ENCODE results near the gene TMEM9. TPM values are rescaled to one million over a fixed set of nuclear protein-coding genes. Genes with fewer than 3 reads are reported as not detected.

Gene TMEM9
- total RNA-seq, result 10 to 100 TPM; 43.7 to 49.0 TPM

DNA sequence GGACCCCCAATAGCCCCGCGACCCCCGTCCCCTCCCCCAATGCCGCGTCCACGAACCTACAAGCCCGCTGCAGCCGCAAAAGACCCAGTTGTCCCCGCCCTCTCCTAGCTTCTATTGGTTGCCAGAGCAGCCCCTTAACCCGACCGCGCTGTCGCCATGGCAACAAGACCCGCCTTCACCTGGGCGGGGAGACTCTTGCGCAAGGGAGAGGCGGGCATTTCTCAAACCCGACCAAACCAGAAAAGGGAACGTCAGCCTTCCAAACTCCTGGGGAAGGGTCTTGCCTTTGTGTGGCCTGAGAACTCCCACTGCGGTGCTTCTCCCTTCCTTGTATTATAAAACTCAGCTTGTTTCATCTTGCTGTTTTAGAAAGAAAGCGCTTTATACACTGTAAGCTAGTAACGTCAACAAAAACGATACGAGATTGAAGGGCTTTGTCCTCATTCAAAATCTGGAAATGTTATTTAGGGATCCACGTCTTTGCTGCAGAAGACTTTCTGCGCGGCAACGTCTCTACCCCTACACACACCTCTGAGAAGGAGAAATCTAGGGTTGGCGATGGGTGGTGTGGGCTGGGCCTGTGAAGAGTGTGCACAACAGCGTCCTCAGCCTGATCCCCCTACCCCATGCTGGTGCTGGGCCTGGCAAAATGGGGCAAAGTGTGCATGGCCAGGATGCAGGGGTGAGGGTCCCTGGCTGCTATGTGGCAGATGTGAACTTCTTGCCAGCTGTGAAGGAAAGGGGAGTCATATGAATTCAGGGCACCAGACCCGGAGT is at the start of gene TMEM9:
TSS of gene TMEM9 (minus strand) at position 86 of the 777 bp plus-strand sequence. CDS start 551 bp downstream, outside the sequence.

DNA sequence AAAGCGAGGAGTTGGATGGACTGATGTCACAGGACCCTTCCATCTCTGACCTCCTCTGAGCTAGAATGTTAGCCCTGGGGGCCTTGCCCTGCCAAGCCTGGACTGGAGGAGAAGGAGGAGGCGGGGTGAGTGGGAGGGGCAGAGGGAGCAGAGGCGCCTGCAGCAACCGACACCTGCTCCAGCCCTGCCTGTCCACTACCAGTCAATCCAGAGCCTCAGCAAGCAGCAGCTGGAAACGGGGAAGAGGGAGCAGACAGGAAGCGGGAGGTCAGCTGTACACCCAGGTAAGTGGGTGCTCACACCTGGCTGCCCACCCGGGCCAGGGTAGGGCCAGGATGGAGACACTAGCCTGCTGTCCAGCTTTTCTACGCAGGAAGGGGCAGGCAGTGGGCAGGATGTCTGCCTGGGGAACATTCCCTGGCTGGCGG is 36.4 kb upstream of the TMEM9 start, which contains the start of gene IGFN1:
TSS of gene IGFN1 (plus strand) at position 201 of the 428 bp plus-strand sequence. CDS start 2,470 bp downstream, outside the sequence.

DNA sequence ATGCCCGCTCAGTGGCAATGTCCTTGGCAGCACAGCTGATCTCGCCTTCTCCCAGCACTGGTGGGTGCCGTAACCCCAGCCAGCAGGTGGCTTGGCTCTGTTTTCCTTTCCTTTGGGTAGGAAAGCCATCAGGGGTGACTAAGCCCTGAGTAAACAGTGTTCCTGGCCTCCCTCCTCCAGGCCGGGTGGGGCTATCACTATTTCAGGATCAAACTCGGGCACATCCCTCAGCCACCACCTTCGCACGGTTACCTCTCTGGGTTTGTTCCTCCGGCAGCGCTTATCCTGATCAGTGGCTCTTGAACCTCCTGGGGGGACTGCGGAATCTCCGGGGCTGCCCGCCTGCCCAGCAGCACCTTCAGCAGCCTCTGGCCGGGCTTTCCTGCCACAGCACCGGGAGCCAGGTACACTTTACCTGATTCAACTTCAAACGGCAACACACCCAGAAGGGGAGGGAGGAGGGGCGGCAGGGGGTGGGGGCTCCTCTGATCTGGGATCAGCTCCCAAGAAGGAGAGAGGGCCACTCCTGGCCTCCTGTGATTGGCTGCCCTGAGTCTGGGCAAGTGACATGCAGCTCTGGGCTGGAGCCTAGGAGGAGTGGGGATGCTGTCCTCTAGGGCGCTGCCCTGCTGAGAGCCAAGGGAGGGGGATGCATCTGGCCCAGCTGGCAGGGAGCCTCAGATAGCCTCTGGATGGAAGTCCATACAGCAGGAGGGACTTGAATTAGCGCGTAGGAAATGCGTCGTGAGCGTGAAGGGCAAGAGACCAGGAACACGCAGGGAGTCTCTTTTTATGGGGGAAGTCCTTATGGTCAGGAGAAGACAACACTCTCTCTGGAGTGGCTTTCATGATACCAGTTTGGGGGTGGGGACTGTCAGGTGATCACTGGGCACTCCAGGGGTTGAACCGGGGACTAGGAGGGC is 27.2 kb downstream of the TMEM9 start, which contains the start of gene ASCL5:
TSS of gene ASCL5 (minus strand) at position 353 of the 923 bp plus-strand sequence. CDS start 11,812 bp downstream, outside the sequence.

DNA sequence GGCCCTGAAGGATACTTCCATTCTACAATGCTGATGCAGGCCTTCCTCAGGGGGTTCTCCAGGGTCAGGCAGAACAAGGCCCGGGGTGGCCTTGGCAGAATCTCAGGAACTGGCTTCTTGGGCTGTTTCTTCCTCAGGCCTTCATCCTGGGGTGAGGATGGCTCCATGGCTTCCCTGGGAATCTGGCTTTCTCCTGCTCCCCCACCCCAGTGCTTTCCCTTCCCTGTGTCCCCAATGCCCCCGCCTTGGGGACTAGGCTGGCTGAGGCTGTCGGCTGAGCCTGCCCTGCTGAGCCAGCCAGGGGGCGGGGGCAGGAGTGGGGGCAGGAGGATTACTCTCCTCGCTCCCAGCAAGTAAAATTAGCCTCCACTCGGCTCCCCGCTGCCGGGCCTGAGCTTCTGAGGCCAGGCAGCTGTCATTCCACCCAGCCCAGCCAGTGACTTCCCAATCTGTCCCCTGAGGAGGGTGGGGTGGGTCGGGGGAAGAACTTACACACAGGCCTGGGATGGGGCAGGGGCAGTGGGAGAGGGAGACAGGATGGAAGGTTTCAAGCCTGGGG is 42.0 kb downstream of the TMEM9 start, which contains the start of gene CACNA1S:
TSS of gene CACNA1S (minus strand) at position 254 of the 559 bp plus-strand sequence. CDS start at position 167, 87 bp downstream.

Other genes starting within 250 kb of the TMEM9 start
- gene KIF21B, start 130.8 kb downstream of the TMEM9 start, total RNA-seq, result under 1 TPM; under 0.01 to 0.33 TPM
- not detected for gene CACNA1S, start 42.0 kb downstream of the TMEM9 start, total RNA-seq
- gene ASCL5, start 27.3 kb downstream of the TMEM9 start, total RNA-seq, result not detected
- gene IGFN1, start 36.4 kb upstream of the TMEM9 start, total RNA-seq, result not detected
- gene PKP1, start 129.0 kb upstream of the TMEM9 start, total RNA-seq, result 1 to 10 TPM in 1 of 2 donors, under 1 TPM in 1; 1.00 to 1.0 TPM
- gene TNNT2, start 223.2 kb upstream of the TMEM9 start, total RNA-seq, result under 1 TPM in 1 of 2 donors, not detected in 1; under 0.01 TPM
- under 1 TPM in 1 of 2 donors, not detected in 1; 0.34 TPM for gene LAD1, start 244.8 kb upstream of the TMEM9 start, total RNA-seq

Data from melanocyte of skin (primary cell).